ENCODE results near the gene ITPK1.

DNA sequence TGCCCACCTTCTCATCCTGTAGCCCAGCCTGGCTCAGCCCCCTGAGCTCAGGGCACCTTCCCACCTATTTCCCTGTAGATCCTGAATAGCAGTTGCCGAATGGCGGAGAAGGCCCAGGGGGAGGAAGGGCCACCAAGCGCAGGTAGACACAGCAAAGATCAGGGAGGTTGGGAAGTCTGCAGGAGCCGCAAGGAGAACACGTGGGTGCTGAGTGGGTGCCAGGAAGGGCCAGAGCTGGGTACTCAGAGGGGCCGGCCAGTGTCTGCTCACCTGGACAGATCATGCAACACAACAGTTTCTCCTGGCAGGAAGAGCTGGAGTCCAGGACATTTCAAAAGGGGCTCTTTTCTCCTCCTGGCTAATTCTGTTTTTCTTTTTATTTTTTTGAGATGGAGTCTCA, 162.2 kb downstream of the ITPK1 start:
- TF ChIP-seq, protein P1, sequence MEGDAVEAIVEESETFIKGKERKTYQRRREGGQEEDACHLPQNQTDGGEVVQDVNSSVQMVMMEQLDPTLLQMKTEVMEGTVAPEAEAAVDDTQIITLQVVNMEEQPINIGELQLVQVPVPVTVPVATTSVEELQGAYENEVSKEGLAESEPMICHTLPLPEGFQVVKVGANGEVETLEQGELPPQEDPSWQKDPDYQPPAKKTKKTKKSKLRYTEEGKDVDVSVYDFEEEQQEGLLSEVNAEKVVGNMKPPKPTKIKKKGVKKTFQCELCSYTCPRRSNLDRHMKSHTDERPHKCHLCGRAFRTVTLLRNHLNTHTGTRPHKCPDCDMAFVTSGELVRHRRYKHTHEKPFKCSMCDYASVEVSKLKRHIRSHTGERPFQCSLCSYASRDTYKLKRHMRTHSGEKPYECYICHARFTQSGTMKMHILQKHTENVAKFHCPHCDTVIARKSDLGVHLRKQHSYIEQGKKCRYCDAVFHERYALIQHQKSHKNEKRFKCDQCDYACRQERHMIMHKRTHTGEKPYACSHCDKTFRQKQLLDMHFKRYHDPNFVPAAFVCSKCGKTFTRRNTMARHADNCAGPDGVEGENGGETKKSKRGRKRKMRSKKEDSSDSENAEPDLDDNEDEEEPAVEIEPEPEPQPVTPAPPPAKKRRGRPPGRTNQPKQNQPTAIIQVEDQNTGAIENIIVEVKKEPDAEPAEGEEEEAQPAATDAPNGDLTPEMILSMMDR (conservative IDR thresholded peaks at IDR 0.05): no peak
- no peak for TF ChIP-seq EZH2 (IDR thresholded peaks at IDR 0.05; ENCODE audit: low read depth)
